WTC11 (cell line): ENCODE measurements around the gene LRCH2.

Source experiments
- ATF1 ChIP-seq: sonication (generic); formaldehyde crosslinking; IDR thresholded peaks from 2 replicates; pipeline ENCODE4 v1.8.1; 2023; ENCODE audit warnings: mild to moderate bottlenecking, moderate library complexity, missing genetic modification reagents
- FOXK1 ChIP-seq: sonication (generic); formaldehyde crosslinking; IDR thresholded peaks from 2 replicates; pipeline ENCODE4 v1.8.0; 2022; ENCODE audit warnings: mild to moderate bottlenecking, moderate library complexity, missing genetic modification reagents
- JUN ChIP-seq: sonication (generic); formaldehyde crosslinking; IDR thresholded peaks from 2 replicates; pipeline ENCODE4 v1.8.0; 2023; ENCODE audit warnings: mild to moderate bottlenecking, missing genetic modification reagents
- ZBTB21 ChIP-seq: sonication (generic); formaldehyde crosslinking; IDR thresholded peaks from 2 replicates; pipeline ENCODE4 v1.8.1; 2023; ENCODE audit warnings: mild to moderate bottlenecking, missing genetic modification reagents, borderline replicate concordance
- TF ChIP-seq, protein P1 (sequence below): fragments of 200-600 bp; IDR thresholded peaks from 2 replicates; pipeline ENCODE4 v1.8.0; 2022; ENCODE audit warnings: antibody characterized with exemption

DNA sequence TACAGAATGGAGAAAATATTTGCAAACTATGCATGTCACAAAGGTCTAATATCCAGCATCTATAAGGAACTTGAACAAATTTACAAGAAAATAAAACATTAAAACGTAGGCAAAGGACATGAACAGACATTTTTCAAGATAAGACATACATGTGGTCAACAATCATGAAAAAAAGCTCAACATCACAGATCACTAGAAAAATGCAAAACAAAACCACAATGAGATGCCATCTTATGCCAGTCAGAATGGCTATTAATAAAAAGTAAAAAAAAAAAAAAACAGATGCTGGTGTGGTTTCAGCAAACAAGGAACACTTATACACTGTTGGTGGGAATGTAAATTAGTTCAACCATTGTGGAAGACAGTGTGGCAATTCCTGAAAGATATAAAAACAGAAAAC is 140.7 kb downstream of the LRCH2 start:
- TF ChIP-seq JUN (CRISPR knock-in tag) = no peak
- TF ChIP-seq ATF1 (CRISPR knock-in tag) = no peak
- no peak for TF ChIP-seq FOXK1 (CRISPR knock-in tag)
- TF ChIP-seq, protein P1, sequence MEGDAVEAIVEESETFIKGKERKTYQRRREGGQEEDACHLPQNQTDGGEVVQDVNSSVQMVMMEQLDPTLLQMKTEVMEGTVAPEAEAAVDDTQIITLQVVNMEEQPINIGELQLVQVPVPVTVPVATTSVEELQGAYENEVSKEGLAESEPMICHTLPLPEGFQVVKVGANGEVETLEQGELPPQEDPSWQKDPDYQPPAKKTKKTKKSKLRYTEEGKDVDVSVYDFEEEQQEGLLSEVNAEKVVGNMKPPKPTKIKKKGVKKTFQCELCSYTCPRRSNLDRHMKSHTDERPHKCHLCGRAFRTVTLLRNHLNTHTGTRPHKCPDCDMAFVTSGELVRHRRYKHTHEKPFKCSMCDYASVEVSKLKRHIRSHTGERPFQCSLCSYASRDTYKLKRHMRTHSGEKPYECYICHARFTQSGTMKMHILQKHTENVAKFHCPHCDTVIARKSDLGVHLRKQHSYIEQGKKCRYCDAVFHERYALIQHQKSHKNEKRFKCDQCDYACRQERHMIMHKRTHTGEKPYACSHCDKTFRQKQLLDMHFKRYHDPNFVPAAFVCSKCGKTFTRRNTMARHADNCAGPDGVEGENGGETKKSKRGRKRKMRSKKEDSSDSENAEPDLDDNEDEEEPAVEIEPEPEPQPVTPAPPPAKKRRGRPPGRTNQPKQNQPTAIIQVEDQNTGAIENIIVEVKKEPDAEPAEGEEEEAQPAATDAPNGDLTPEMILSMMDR = no peak
- TF ChIP-seq ZBTB21 = no peak
